Tibial artery (tissue), 4 donors: Measurements from ENCODE around the gene MOCOS.
"Not testable (repeated sequence)": the region's sequence is repeated elsewhere in the genome, so short reads cannot be mapped to it uniquely, and the experiment has no call there.

Source experiments
- DNase-seq, 2 donors: peaks; one replicate each; pipeline ENCODE4 v3.0.0-alpha.2; 2019
- H3K27ac ChIP-seq, 2 donors: fragments of 200-600 bp; sonication (generic) in 1 of 2; 1 replicate in 1 of 2; 2 replicates in 1 of 2; pipeline ENCODE4 v1.5.1; 2018 to 2019; ENCODE audit warnings: mild to moderate bottlenecking in 1 of 2
- H3K27me3 ChIP-seq, 2 donors: fragments of 200-600 bp; sonication (generic) in 1 of 2; one replicate each; pipeline versions ENCODE4 v1.5.1 to v1.6.0; 2016 to 2019
- H3K36me3 ChIP-seq, 3 donors: fragments of 200-600 bp; sonication (generic) in 2 of 3; one replicate each; pipeline ENCODE4 v1.5.1; 2016 to 2019; ENCODE audit warnings: mild to moderate bottlenecking in 2 of 3
- H3K4me1 ChIP-seq, 4 donors: fragments of 200-600 bp; sonication (generic) in 2 of 4; 1 replicate in 3 of 4; 2 replicates in 1 of 4; pipeline ENCODE4 v1.5.1; 2016 to 2019
- H3K4me3 ChIP-seq, 2 donors: fragments of 200-600 bp; sonication (generic) in 1 of 2; 1 replicate in 1 of 2; 2 replicates in 1 of 2; pipeline ENCODE4 v1.5.1; 2018 to 2019; ENCODE audit warnings: mild to moderate bottlenecking in 2 of 2
- H3K9me3 ChIP-seq, 3 donors: fragments of 200-600 bp; sonication (generic) in 1 of 3; one replicate each; pipeline ENCODE4 v1.5.1; 2016 to 2019
- CTCF ChIP-seq, 2 experiments: fragments of 200-600 bp in 1 of 2; fragments of 450-650 bp in 1 of 2; IDR thresholded peaks; one replicate each; pipeline ENCODE4 v1.5.1; 2017 to 2019; ENCODE audit warnings: antibody characterized with exemption in 2 of 2, mild to moderate bottlenecking in 1 of 2, moderate library complexity in 1 of 2
- intact Hi-C: fragments of 100-400 bp; cut with DNase I; formaldehyde crosslinking; loops from one replicate; pipeline ENCODE4 v1.15.0; 2023; ENCODE audit warnings: low total_unique reads

The MOCOS gene

GRCh38 chr18:36157441-36157840 lies 29.9 kb upstream of the MOCOS start:
- no peaks in the 10 kb centered on the region for H3K9me3 ChIP-seq
- no peak overlapping the region for H3K4me3 ChIP-seq
- intact Hi-C loops = no loop called here
- no peak for DNase-seq
- H3K27ac ChIP-seq = no peak overlapping the region
- H3K4me1 ChIP-seq = no peaks in the 10 kb centered on the region
- H3K36me3 ChIP-seq = peaks cover 68 to 97% (median 88%) of the 10 kb centered on the region in 3 donors
- no peaks in the 10 kb centered on the region for H3K27me3 ChIP-seq
- TF ChIP-seq CTCF (IDR thresholded peaks at IDR 0.05) = no peak

- no peak overlapping the region for H3K4me3 ChIP-seq
- no peak overlapping the region for H3K27ac ChIP-seq
- H3K4me1 ChIP-seq = no peaks in the 10 kb centered on the region
- peaks cover 67 to 95% (median 81%) of the 10 kb centered on the region in 3 donors for H3K36me3 ChIP-seq
- TF ChIP-seq CTCF (IDR thresholded peaks at IDR 0.05) = no peak
- DNase-seq = no peak
- intact Hi-C loops = no loop called here
- no peaks in the 10 kb centered on the region for H3K9me3 ChIP-seq
- no peaks in the 10 kb centered on the region for H3K27me3 ChIP-seq
These were observed 28.9 kb upstream of the MOCOS start for GRCh38 chr18:36158266-36158867.

DNA sequence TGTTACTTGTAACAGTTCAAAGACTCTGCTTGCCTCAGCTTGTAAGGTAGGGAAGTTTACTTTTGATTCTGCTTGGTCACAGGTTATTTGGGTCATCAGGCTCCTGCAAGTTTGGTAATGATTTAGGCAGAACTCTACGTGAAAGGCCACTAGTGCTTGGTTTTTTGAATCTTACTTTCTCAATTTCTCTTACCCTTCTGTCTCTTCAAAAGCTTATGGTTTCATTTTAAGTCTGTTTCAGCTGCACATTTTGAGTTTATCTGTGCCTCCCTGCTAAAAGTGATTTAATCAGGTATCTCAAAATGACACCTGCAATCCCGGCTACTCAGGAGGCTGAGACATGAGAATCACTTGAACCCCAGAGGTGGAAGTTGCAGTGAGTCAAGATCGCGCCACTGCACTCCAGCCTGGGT lies 26.3 kb upstream of the MOCOS start:
- no peaks in the 10 kb centered on the region for H3K4me1 ChIP-seq
- TF ChIP-seq CTCF (IDR thresholded peaks at IDR 0.05) = no peak
- H3K4me3 ChIP-seq = no peak overlapping the region
- H3K27ac ChIP-seq = no peak overlapping the region
- intact Hi-C loops = no loop called here
- DNase-seq = no peak
- H3K36me3 ChIP-seq = peaks cover 63 to 94% (median 79%) of the 10 kb centered on the region in 3 donors
- no peaks in the 10 kb centered on the region for H3K9me3 ChIP-seq
- H3K27me3 ChIP-seq = no peaks in the 10 kb centered on the region

- no peak for DNase-seq
- Histone ChIP-seq H3K27ac (no peak overlapping the region), H3K9me3 (no peaks in the 10 kb centered on the region), H3K4me3 (no peak overlapping the region), H3K4me1 (no peaks in the 10 kb centered on the region), H3K27me3 (no peaks in the 10 kb centered on the region), H3K36me3 (peaks cover 67 to 93% (median 71%) of the 10 kb centered on the region in 3 donors)
- no peak for TF ChIP-seq CTCF (IDR thresholded peaks at IDR 0.05)
- intact Hi-C loops = no loop called here
These were observed 24.3 kb upstream of the MOCOS start for GRCh38 chr18:36162981-36163380.

- Histone ChIP-seq H3K9me3 (no peaks in the 10 kb centered on the region), H3K27ac (no peak overlapping the region), H3K4me3 (no peak overlapping the region), H3K27me3 (no peaks in the 10 kb centered on the region), H3K36me3 (peaks cover 67 to 95% (median 70%) of the 10 kb centered on the region in 3 donors), H3K4me1 (no peaks in the 10 kb centered on the region)
- intact Hi-C loops = no loop called here
- DNase-seq = no peak
- no peak for TF ChIP-seq CTCF (IDR thresholded peaks at IDR 0.05)
These were observed 19.5 kb upstream of the MOCOS start for GRCh38 chr18:36167692-36168218.

GRCh38 chr18:36168296-36168695 lies 19.0 kb upstream of the MOCOS start:
- peaks cover 71 to 93% (median 75%) of the 10 kb centered on the region in 3 donors for H3K36me3 ChIP-seq
- DNase-seq, H3K27me3 ChIP-seq, H3K4me1 ChIP-seq, H3K9me3 ChIP-seq, H3K27ac ChIP-seq, H3K4me3 ChIP-seq, intact Hi-C loops: not testable (repeated sequence)
